ENCODE data around the gene RFNG. TPM values are rescaled to one million over a fixed set of nuclear protein-coding genes. Genes with fewer than 3 reads are reported as not detected.

RFNG gene
- total RNA-seq, 2 donors from 2014 or later: 21.4 to 25.3 TPM

GRCh38 chr17:82000803-82001570, 50.6 kb downstream of the RFNG start:
- H3K4me3 ChIP-seq: no peak overlapping the region
- no peaks in the 10 kb centered on the region for H3K36me3 ChIP-seq
- TF ChIP-seq CTCF (IDR thresholded peaks at IDR 0.05): no peak
- no peak for DNase-seq (ENCODE audit: low spot score)
- no peaks in the 10 kb centered on the region for H3K9me3 ChIP-seq
- H3K27ac ChIP-seq: no peak overlapping the region
- H3K27me3 ChIP-seq: no peaks in the 10 kb centered on the region
- peaks cover 0 to 22% of the 10 kb centered on the region in 2 donors for H3K4me1 ChIP-seq

- no peak for DNase-seq (ENCODE audit: low spot score)
- no peaks in the 10 kb centered on the region for H3K9me3 ChIP-seq
- no peaks in the 10 kb centered on the region for H3K36me3 ChIP-seq
- H3K27ac ChIP-seq: no peak overlapping the region
- peaks cover 0 to 20% of the 10 kb centered on the region in 2 donors for H3K4me1 ChIP-seq
- no peak overlapping the region for H3K4me3 ChIP-seq
- H3K27me3 ChIP-seq: no peaks in the 10 kb centered on the region
- TF ChIP-seq CTCF (IDR thresholded peaks at IDR 0.05): no peak
Measured at GRCh38 chr17:81999976-82000802, 51.4 kb downstream of the RFNG start.

- H3K9me3 ChIP-seq: no peaks in the 10 kb centered on the region
- no peaks in the 10 kb centered on the region for H3K36me3 ChIP-seq
- no peak overlapping the region for H3K27ac ChIP-seq
- no peaks in the 10 kb centered on the region for H3K27me3 ChIP-seq
- DNase-seq (ENCODE audit: low spot score): no peak
- no peak overlapping the region for H3K4me3 ChIP-seq
- H3K4me1 ChIP-seq: peaks cover 0 to 20% of the 10 kb centered on the region in 2 donors
- TF ChIP-seq CTCF (IDR thresholded peaks at IDR 0.05): no peak
Measured at GRCh38 chr17:81999587-81999975, 52.0 kb downstream of the RFNG start.

- no peak for DNase-seq (ENCODE audit: low spot score)
- H3K36me3 ChIP-seq: no peaks in the 10 kb centered on the region
- H3K9me3 ChIP-seq: no peaks in the 10 kb centered on the region
- no peak overlapping the region for H3K4me3 ChIP-seq
- H3K27me3 ChIP-seq: no peaks in the 10 kb centered on the region
- H3K4me1 ChIP-seq: peaks cover 0 to 16% of the 10 kb centered on the region in 2 donors
- no peak for TF ChIP-seq CTCF (IDR thresholded peaks at IDR 0.05)
- no peak overlapping the region for H3K27ac ChIP-seq
Measured at GRCh38 chr17:81998691-81999438, 52.7 kb downstream of the RFNG start.

- no peaks in the 10 kb centered on the region for H3K36me3 ChIP-seq
- no peak overlapping the region for H3K4me3 ChIP-seq
- no peak overlapping the region for H3K27ac ChIP-seq
- H3K9me3 ChIP-seq: no peaks in the 10 kb centered on the region
- no peaks in the 10 kb centered on the region for H3K27me3 ChIP-seq
- H3K4me1 ChIP-seq: peaks cover 0 to 9% of the 10 kb centered on the region in 2 donors
- DNase-seq (ENCODE audit: low spot score): no peak
- TF ChIP-seq CTCF (IDR thresholded peaks at IDR 0.05): no peak
Measured at GRCh38 chr17:81998212-81998611, 53.4 kb downstream of the RFNG start.

Other genes with a start within 250 kb of the RFNG start
- gene GCGR, start 247.7 kb downstream of the RFNG start, total RNA-seq: not detected
- 100 to 1,000 TPM in 1 of 2 donors, 10 to 100 TPM in 1; 91.3 to 108 TPM for gene MCRIP1, start 218.5 kb downstream of the RFNG start, total RNA-seq
- not detected for gene PPP1R27, start 216.8 kb downstream of the RFNG start, total RNA-seq
- gene P4HB, start 191.3 kb downstream of the RFNG start, total RNA-seq: 100 to 1,000 TPM; 321 to 426 TPM
- 100 to 1,000 TPM in 1 of 2 donors, 10 to 100 TPM in 1; 59.4 to 145 TPM for gene ARHGDIA, start 180.5 kb downstream of the RFNG start, total RNA-seq
- gene ALYREF, start 160.2 kb downstream of the RFNG start, total RNA-seq: 10 to 100 TPM; 24.3 to 35.9 TPM
- gene ANAPC11, start 160.1 kb downstream of the RFNG start, total RNA-seq: 100 to 1,000 TPM; 126 to 229 TPM
- gene NPB, start 149.6 kb downstream of the RFNG start, total RNA-seq: 1 to 10 TPM in 1 of 2 donors, not detected in 1; 1.7 TPM
- gene PCYT2, start 140.4 kb downstream of the RFNG start, total RNA-seq: 10 to 100 TPM; 23.3 to 26.1 TPM
- 1 to 10 TPM; 2.8 to 4.9 TPM for gene SIRT7, start 133.6 kb downstream of the RFNG start, total RNA-seq
- 10 to 100 TPM; 21.8 to 26.5 TPM for gene MAFG, start 124.1 kb downstream of the RFNG start, total RNA-seq
- gene PYCR1, start 114.5 kb downstream of the RFNG start, total RNA-seq: 10 to 100 TPM in 1 of 2 donors, 1 to 10 TPM in 1; 8.3 to 10.2 TPM
- 1 to 10 TPM in 1 of 2 donors, under 1 TPM in 1; 0.55 to 1.4 TPM for gene MYADML2, start 104.6 kb downstream of the RFNG start, total RNA-seq
- gene NOTUM, start 90.6 kb downstream of the RFNG start, total RNA-seq: under 1 TPM in 1 of 2 donors, not detected in 1; 0.35 TPM
- gene ASPSCR1, start 74.2 kb downstream of the RFNG start, total RNA-seq: 10 to 100 TPM; 14.1 to 18.8 TPM
- 10 to 100 TPM; 36.5 to 47.6 TPM for gene CENPX, start 28.9 kb downstream of the RFNG start, total RNA-seq
- gene LRRC45, start 28.5 kb downstream of the RFNG start, total RNA-seq: 1 to 10 TPM; 4.7 to 4.9 TPM
- gene RAC3, start 20.1 kb downstream of the RFNG start, total RNA-seq: 1 to 10 TPM in 1 of 2 donors, under 1 TPM in 1; 0.93 to 2.6 TPM
- 100 to 1,000 TPM; 169 to 213 TPM for gene DCXR, start 14.1 kb downstream of the RFNG start, total RNA-seq
- gene GPS1, start 87 bp upstream of the RFNG start, total RNA-seq: 10 to 100 TPM; 79.5 to 90.8 TPM
- 10 to 100 TPM; 33.3 to 45.7 TPM for gene DUS1L, start 14.0 kb upstream of the RFNG start, total RNA-seq
- gene FASN, start 46.4 kb upstream of the RFNG start, total RNA-seq: 10 to 100 TPM; 13.8 to 46.4 TPM
- 1 to 10 TPM; 5.1 to 7.4 TPM for gene CCDC57, start 161.0 kb upstream of the RFNG start, total RNA-seq
- gene SLC16A3, start 177.2 kb upstream of the RFNG start, total RNA-seq: 10 to 100 TPM in 1 of 2 donors, 1 to 10 TPM in 1; 5.0 to 19.5 TPM
- 10 to 100 TPM; 31.3 to 32.9 TPM for gene CSNK1D, start 221.9 kb upstream of the RFNG start, total RNA-seq

Data from right atrium auricular region (tissue), 2 donors.